Embryonic facial prominence (tissue), 1 donor: ENCODE measurements around the gene OR52B2.

Source experiments
- DNase-seq: peaks from one replicate; pipeline ENCODE4 v3.0.0-alpha.2; 2016; ENCODE audit errors: extremely low spot score

Gene OR52B2

DNA sequence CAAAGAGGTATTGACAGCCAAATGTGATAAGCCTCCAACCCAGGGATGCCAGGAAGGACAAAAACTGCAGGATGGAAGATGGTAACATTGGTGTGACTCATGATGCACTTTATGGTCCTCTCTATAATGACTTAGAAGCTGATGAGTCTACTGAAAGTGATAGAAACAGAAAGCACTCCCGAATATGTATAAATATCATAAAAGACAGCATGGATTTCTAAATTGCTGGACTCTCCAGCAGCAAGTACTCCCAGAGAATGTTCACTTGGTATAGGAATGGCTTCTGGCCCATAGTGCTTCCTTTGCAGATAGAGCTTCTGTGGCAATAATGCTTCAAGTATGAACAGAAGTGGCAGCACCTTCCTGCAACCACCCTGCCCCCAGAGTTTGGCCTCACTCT lies at the start of gene OR52B2:
TSS of gene OR52B2 (minus strand) at position 101 of the 400 bp plus-strand sequence. CDS start at position 101, 0 bp downstream.
- DNase-seq, result no peak

DNA sequence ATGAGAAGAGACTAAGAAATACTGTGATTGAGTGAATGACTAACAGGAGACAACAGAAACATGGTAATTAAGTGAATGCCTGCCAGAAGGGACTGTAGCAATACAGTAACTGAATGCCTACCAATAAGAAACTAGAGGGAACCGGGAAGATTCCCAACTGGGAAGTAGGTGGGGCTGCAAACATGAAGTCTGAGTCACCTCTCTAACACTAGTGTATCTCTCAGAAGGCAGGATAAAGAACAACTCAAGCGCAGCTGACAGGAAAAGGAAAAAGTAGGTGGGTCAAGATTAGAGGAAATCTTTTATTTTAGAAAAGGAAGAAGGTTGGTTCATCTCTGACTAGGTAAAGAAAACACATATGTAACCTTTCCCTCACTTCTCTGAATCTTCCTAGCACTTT lies 49.2 kb upstream of the OR52B2 start:
- no peak for DNase-seq

DNA sequence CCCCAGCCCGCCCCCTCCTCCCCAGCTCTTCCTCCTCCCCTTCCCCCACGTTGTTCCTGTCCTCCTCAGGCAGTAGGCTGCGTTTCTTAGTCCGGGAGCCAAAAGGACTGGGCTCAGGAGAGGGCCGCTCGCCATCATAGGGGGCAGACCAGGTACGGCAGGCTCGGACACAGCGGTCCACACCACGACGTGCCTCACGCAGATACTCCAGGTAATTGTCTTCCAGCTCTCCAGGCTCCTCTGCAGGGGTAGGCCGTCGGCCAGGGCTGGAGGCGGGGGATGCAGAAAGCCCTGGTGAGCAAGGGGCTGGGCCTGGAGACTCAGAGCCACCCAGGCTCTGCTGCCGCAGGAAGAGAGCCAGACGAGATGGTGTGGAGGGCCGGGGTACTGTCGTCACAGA lies 47.6 kb upstream of the OR52B2 start:
- DNase-seq, result no peak

DNA sequence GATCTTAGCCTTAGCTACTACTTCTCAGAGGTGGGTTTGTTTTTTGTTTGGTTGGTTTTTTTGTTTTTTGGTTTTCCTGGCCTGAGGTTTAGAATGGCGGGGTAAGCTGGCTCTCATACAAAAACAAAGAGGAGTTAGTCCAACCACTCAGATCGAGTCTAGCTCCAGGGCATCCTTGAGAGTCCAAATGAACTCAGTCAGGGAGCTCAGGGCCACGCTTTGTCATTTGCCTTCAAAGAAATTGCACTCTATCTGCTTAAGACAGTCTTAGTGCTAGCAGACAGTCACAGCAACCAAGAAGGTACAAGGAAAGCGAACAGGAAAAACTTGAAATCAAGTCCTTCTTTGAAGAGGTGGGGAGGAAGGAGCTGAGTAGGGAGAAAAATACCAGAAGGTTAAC lies 46.4 kb upstream of the OR52B2 start:
- DNase-seq, result no peak

DNA sequence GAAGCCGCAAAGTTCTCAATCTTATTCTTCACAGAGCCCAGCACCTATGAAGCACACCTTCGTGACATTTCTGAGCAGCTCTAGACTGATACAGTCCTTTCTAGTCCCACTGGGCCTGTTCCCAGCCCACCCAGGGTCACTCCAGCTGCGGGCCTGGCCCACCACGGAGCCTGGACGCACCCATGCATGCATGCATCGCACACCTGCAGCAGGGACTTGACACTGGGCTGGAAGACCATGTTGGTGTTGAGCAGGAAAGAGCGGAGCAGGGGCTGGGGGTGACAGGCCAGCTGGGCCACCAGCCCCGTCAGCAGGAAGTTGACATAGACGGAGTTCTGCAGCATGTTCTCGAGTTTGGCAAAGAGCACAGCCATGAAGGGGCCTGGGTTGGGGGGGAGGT lies 44.4 kb upstream of the OR52B2 start:
- no peak for DNase-seq

DNA sequence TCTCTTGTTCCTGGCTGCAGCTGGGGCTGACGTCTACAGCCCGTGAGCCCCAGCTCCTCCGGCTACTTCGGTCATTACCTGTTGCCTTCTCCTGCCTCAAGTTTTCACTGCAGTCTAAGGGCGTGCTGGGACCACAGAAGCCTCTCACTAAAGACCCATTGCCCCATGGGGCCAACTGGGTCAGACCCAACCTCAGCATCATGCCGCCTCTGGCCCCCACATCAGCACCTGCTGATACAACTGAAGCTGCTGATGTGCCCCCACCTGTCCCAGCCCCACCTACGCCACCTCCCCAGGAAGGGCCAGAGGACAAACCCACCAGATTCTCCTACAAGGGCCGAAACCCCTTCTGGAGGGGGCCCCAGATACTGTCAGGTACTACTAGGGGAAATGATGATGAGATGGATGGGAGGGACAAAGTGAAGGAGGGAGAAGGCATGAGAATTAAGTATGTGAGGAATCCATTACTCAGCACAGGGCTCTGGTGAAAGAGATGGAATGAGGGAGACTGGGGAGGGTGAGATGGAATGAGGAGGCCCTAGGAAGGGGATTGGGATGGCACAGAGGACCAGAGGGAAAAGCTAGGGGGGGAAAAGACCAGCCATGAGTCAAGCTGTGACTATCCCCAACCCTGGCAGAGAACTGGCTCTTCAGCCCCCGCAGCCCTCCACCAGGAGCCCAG lies 40.3 kb upstream of the OR52B2 start:
- no peak for DNase-seq

DNA sequence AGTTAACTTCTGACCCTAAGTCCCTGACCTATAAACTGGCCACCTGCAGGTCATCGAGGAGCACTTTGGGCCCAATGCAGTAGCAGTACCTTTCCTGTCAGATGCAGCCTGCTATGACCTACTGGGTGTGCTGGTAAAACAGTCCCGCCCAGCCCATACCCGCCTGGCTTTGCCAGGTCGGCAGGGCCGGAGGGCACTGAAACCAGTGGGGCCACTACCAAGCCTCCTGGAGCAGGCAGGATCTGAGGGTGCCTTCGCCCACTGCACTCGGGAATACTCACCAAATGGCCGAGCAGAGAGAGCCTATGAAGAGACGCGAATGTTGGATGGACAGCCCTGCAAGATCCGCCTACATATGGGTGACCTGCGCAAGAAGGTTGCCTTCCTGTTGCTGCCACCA lies 39.7 kb upstream of the OR52B2 start:
- no peak for DNase-seq

DNA sequence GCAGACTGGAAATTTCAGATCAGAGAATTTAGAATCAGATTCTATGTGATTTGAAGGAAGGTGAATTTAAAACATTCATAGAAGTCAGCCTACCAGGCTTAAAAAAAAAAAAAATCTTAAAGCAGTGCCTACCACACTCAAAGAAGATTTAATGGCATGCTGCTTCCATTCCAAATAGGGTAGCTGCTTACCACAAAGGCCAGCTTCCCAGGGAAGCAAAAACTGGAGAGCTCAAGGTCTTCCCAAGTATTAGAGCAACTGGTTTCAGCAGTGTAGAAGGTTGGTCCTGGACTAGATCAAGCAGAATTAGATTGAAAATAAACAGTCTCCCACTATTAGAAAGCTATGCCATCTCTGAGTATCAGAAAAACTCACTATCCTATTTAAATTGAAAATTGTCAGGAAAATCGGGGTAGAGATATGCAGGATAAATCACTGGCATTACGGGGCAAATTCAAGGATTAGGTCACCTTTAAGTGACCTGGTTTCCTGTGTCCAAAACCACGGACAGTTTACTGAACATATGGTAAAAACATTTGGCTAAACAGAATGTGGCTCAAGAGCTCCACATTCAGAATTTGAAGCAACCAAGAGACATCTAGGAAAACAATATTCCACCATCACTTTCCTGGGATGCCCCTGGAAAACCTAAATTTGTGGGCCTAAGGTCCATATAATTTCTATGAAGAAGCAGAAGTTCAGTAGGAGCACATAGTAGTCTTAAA lies 36.5 kb upstream of the OR52B2 start:
- DNase-seq, result no peak

DNA sequence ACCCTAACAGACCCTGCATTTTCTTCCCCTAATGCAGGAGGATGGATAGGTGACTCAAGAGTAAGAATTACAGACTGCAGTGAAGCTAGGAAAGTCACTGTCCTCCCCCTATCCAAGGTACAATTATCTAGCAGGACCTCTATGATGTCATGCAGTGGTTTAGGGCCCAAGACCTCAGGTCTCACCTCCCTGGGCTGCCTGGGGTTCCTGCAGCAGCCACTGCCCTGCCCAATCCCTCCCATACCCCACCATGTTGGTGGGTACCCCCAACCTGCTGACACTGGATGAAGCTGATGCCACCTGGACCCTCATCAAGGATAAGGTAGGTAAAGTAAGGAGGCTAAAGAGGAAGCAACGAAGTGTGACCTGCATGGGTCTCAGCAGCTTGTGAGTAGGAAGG lies 35.2 kb upstream of the OR52B2 start, which contains the start of gene C11orf42:
TSS of gene C11orf42 (plus strand) at position 192 of the 400 bp plus-strand sequence. CDS start at position 251, 59 bp downstream.
- no peak for DNase-seq

DNA sequence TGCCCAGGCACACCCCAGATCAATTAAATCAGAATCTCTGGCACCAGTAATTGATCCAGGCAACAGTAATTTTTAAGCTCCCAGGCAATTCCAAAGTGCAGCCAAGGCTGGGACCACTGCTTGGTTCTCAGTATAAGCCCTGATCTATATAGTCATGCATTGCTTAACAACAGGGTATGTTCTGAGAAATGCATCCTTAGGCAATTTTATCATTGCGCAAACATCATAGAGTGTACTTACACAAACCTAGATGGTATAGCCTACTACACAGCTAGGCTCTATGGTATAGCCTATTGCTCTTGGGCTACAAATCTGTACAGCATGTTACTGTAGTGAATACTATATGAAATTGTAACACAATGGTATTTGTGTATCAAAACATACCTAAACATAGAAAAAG lies 34.6 kb upstream of the OR52B2 start:
- no peak for DNase-seq

DNA sequence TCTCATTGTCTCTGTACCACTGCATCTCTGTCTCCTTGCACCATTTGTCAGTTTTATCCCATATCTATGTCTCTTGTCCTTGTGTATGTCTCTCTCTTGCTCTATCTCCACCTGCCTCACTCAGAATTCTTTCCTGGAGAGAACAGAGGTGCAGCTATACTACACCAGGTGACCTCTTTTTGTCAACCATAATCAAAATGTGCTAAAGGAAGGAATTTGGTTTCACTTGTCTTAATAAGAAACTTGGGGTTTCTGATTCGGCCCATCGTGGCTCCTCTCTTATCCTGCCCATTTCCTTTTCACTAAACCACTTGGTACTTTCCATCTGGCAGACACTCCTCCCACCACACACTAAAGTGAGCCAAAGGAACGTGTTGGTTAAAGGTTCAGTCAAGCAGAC lies 33.2 kb upstream of the OR52B2 start:
- DNase-seq, result no peak

DNA sequence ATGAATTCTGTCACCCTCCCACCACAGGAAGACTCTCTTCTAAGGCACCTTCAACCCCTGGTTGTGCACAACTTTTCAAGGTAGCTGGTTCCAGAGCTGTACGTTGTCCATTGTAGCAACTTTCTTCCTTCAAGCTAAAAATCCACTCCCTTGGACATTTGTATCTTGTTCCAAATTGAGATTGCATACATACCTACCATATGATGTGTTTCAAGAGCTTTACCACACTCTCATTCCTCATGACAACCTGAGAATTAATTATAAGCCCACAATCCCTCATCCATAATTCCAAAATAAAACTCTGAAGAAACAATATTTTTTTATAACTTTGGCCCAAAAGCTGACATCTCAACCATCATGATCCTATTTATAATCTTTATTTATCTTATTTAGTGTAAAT lies 31.9 kb upstream of the OR52B2 start:
- no peak for DNase-seq

DNA sequence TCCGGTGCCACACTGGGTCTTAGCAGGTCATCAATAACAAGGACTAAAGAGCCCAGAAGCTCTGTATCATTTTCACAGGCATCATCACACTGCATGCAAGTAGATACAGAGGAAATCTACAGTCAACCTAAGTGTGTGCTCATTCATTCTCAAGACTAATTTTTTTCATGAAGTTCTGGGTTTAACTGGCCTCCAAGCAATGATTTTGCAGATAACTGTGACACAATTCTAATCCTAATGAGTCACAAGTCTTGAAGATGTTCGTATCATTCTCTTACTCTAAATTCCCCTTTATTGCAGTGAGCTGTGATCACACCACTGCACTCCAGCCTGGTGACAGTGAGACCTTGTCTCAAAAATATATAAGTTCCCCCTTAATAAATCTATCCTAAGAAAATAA lies 31.4 kb upstream of the OR52B2 start:
- DNase-seq, result no peak

DNA sequence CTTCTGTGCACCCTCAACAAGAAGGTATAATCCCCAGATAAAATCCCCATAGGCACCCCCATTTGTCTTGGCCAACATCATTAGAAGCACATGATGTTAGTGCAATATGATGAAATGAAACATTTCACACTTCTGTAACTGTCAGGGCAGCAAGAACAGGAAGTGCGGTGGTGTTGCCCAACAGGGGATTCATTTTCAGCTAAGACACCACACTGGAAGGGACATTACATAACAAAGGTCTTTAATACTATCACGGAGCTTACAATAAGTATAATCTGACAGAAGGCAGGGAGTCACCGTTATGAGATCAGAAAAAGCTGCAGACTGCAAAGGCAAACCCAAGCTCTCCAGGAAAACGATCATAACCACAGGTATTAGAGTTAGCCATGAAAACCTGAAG lies 30.8 kb upstream of the OR52B2 start:
- DNase-seq, result no peak

DNA sequence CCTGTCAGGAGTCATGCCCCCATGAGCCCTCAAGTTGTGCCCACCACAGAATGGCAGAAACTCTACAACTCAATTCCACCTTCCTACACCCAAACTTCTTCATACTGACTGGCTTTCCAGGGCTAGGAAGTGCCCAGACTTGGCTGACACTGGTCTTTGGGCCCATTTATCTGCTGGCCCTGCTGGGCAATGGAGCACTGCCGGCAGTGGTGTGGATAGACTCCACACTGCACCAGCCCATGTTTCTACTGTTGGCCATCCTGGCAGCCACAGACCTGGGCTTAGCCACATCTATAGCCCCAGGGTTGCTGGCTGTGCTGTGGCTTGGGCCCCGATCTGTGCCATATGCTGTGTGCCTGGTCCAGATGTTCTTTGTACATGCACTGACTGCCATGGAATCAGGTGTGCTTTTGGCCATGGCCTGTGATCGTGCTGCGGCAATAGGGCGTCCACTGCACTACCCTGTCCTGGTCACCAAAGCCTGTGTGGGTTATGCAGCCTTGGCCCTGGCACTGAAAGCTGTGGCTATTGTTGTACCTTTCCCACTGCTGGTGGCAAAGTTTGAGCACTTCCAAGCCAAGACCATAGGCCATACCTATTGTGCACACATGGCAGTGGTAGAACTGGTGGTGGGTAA lies 29.2 kb upstream of the OR52B2 start, which contains the start of gene OR52W1:
TSS of gene OR52W1 (plus strand) at position 51 of the 637 bp plus-strand sequence. CDS start at position 51, 0 bp downstream.
- no peak for DNase-seq

DNA sequence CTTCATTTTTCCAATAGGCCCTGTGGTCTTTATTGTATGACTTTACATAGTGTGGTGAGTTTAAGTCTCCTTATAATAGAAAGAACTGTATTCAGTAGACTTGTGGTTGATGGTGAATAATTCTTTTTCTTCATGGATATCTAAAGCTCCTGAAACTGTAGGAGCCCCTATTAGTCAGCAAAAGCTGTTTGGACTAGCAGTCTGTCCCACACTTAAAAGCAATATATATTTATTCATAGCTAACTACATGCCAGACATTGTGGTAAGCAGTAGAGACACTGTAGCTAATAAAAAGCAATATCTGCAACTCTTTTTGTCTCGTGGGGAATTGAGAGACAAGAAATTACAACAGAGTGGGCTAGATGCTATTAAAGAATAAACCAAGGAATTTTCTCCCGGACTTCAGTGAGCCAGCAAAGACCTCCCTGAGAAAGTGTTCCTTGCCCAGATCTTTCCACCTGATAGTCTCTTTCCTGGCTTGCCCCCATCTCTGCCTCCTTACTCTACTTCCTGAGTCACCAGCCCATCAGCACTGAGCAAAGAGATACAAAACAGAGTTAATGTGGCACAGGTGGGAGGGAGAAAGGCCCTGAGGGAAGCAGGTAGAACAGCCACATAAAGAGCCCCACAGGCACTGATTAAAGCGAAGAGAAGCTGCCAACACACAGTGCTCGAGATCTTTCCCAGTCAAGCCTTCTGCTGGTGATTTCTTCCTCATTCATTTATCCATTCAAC lies 27.5 kb upstream of the OR52B2 start:
- DNase-seq, result no peak

DNA sequence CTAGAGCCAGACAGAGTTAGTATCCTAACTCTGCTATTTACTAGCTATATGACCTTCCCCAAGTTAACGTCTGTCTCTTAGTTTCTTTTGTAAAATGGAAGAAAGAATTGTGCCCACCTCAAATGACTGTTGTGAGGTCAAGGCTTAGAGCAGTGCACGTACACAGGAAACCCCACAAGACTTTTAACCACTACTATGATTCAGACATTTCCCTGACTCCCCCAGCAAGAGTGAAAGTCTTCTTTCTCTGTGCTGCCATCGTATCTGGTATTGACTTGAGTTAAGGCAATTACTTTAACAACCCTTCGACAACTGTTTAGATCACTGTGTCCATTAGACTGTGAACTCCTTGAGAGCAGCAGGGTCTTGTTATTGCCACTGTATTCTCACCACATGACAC lies 26.3 kb upstream of the OR52B2 start:
- no peak for DNase-seq

DNA sequence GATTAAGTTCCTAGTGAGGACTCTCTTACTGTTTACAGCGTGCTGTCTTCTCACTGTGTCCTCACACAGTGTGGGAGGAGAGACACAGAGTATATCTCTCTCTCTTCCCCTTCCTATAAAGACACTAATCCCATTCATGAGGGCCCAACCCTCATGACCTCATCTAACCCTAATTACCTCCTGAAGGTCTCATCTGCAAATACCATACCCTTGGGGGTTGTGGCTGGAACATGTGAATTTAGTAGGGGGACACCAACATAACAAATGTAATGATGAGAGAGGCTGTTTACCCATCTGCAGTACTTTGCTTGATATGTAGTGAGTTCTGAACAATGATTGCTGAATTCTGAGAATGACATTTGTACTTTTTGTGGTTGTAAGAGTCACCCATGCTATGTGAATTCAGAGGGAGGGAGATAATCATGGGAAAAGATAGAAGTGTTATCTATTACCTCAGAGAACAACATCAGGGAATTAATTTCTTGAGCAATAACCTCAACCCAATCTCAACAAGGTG lies 24.0 kb upstream of the OR52B2 start:
- no peak for DNase-seq

DNA sequence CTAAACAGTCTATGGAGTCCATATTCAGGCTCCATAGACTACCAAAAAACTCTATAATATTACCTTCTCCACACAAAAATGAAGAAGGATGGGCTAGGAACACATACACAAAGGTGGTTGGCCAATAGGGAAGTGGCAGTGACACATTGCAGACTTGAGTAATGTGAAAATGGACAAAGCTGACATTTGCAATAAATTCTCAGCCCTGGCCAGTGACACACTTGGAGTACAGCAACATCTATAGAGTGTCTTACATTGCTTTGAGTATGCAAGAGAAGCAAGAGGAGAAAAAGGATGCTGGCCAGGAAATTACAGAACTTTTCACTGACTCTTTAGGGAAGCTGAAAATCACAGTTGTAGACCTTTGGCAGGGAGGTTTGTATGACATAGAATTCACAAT lies 21.6 kb upstream of the OR52B2 start:
- DNase-seq, result no peak

DNA sequence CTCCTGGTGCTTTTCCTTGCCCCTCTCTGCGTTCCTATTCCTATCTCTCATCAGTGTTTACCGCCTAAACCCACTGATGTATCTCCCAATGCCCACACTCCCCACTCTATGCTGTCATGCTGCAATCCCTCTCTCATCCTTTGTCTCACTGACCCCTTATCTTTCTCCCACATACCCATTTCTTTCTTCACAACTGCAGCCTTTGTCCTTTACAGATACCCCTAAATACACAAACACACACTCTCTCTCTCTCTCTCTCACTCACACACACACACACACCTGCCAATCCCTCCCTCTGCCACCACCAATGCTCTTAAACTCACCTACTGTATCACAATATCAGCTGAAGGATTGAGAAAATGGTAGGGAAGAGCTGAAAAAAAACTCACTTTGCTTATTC lies 5.3 kb upstream of the OR52B2 start:
- no peak for DNase-seq

DNA sequence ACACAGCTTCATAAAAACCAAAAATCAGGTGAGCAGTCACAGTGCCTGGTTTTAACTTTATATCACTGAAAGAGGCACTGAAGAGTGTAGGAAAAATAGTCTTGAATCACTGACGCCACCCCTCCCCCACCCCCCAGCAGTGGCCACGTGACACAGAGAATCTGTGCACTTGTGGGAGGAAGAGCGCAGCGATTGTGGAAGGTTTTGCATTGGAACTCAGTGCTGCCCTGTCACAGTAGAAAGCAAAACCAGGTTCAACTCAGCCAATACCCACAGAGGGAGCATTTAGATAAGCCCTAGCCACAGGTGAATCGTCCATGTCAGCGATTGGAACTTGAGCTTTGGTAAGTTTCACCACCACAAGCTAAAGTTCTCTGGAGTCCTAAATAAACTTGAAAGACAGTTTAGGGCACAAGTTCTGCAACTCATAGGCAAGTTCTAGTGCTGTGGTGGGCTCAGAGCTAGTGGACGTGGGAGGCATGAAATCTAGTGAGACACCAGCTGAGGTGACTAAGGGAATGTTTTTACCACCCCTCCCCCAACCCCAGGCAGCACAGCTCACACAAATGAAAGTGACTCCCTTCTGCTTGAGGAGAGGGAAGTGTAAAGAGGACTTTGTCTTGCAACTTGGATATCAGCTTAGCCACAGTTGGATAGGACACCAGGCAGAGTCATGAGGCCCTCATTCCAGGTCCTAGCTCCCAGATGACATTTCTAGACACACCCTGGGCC lies 13.3 kb downstream of the OR52B2 start:
- DNase-seq, result no peak
